Measurements from ENCODE around the gene ZNF33A.

GRCh38 chr10:38038107-38038931, 27.8 kb downstream of the ZNF33A start:
- TF ChIP-seq CTCF (IDR thresholded peaks at IDR 0.05; ENCODE audit: low read depth, low read length, missing input control) (no peak), TAF1 (conservative IDR thresholded peaks at IDR 0.05) (no peak), REST (IDR thresholded peaks at IDR 0.05) (no peak), RXRA (IDR thresholded peaks at IDR 0.05) (no peak), JUND (IDR thresholded peaks at IDR 0.05) (no peak), SP1 (IDR thresholded peaks at IDR 0.05) (no peak), MAX (IDR thresholded peaks at IDR 0.05) (no peak), RAD21 (IDR thresholded peaks at IDR 0.05) (no peak), FOXA1 (IDR thresholded peaks at IDR 0.05) (no peak), NR2F2 (IDR thresholded peaks at IDR 0.05) (no peak), GABPA (IDR thresholded peaks at IDR 0.05 in 1 of 2, conservative IDR thresholded peaks at IDR 0.05 in 1 of 2) (no peak), YY1 (IDR thresholded peaks at IDR 0.05) (no peak), ZBTB33 (IDR thresholded peaks at IDR 0.05) (no peak)
